Fibroblast of lung (primary cell): ENCODE data around the gene VTI1A. TPM values are rescaled to one million over a fixed set of nuclear protein-coding genes. Genes with fewer than 3 reads are reported as not detected.

Source experiments
- DNase-seq, 2 donors: peaks; one replicate each; pipeline versions ENCODE4 v3.0.0 to v3.0.0-alpha.2; 2010; ENCODE audit warnings: low read depth in 2 of 2
- H2AFZ ChIP-seq: 2 replicates; pipeline ENCODE4 v1.5.1; 2012; ENCODE audit warnings: low read length, control low read depth, inconsistent platforms
- H3K27ac ChIP-seq: 2 replicates; pipeline ENCODE4 v1.5.1; 2011; ENCODE audit warnings: low read length, control low read depth; ENCODE audit not compliant: insufficient read depth
- H3K27me3 ChIP-seq: 2 replicates; pipeline ENCODE4 v1.5.1; 2011; ENCODE audit warnings: mild to moderate bottlenecking, low read length; ENCODE audit not compliant: control insufficient read depth, insufficient read depth
- H3K36me3 ChIP-seq: 2 replicates; pipeline ENCODE4 v1.5.1; 2011; ENCODE audit warnings: low read length; ENCODE audit not compliant: control insufficient read depth, insufficient read depth
- H3K4me1 ChIP-seq: 2 replicates; pipeline ENCODE4 v1.5.1; 2011; ENCODE audit warnings: low read length; ENCODE audit not compliant: control insufficient read depth, insufficient read depth; ENCODE audit errors: extremely low read depth
- H3K4me2 ChIP-seq: 2 replicates; pipeline ENCODE4 v1.5.1; 2011; ENCODE audit warnings: low read length, control low read depth; ENCODE audit not compliant: insufficient read depth; ENCODE audit errors: extremely low read depth
- H3K4me3 ChIP-seq, 4 experiments: fragments of 200-600 bp in 1 of 4; sonication (generic) in 1 of 4; replicated peaks in 1 of 4; 2 replicates each; pipeline ENCODE4 v1.5.1; 2011 to 2016; ENCODE audit warnings: low read length in 4 of 4, low read depth in 3 of 4, mild to moderate bottlenecking in 3 of 4, control low read depth in 2 of 4, inconsistent platforms in 1 of 4, mixed read lengths in 1 of 4; ENCODE audit not compliant: insufficient read depth in 1 of 4; ENCODE audit errors: control extremely low read depth in 1 of 4
- H3K79me2 ChIP-seq: 2 replicates; pipeline ENCODE4 v1.5.1; 2012; ENCODE audit warnings: mild to moderate bottlenecking, low read length, inconsistent platforms; ENCODE audit not compliant: control insufficient read depth, insufficient read depth
- H3K9ac ChIP-seq: 2 replicates; pipeline ENCODE4 v1.5.1; 2011; ENCODE audit warnings: mild to moderate bottlenecking, low read length, control low read depth; ENCODE audit not compliant: insufficient read depth
- H3K9me3 ChIP-seq: 2 replicates; pipeline ENCODE4 v1.5.1; 2012; ENCODE audit warnings: low read depth, low read length; ENCODE audit not compliant: control insufficient read depth, insufficient read depth
- H4K20me1 ChIP-seq: 2 replicates; pipeline ENCODE4 v1.5.1; 2011; ENCODE audit warnings: low read length; ENCODE audit not compliant: control insufficient read depth, insufficient read depth; ENCODE audit errors: extremely low read depth
- CTCF ChIP-seq, 2 donors: IDR thresholded peaks in 1 of 2; conservative IDR thresholded peaks in 1 of 2; 1 replicate in 1 of 2; 2 replicates in 1 of 2; pipeline ENCODE4 v1.5.1; 2011 to 2012; ENCODE audit warnings: low read length in 2 of 2, control low read depth in 1 of 2, inconsistent platforms in 1 of 2, low read depth in 1 of 2, mild to moderate bottlenecking in 1 of 2
- EZH2 ChIP-seq: IDR thresholded peaks from 2 replicates; pipeline ENCODE4 v1.5.1; 2012; ENCODE audit warnings: low read length, control low read depth, mild to moderate bottlenecking; ENCODE audit errors: missing control alignments
- polyA plus RNA-seq, 2 donors: library from polyadenylated mRNA; depleted of rRNA in 1 of 2; stranded (reverse) in 1 of 2; unstranded in 1 of 2; fragments of >200 nt; gene quantifications; 2 replicates each; pipeline ENCODE4 v1.2.1, GENCODE V29; 2011 to 2012; ENCODE audit warnings: missing spikeins in 1 of 2
- total RNA-seq: library from RNA; depleted of rRNA; stranded (reverse); fragments of >200 nt; gene quantifications from 2 replicates; pipeline ENCODE4 v1.2.1, GENCODE V29; 2014

Gene VTI1A
- total and polyA plus RNA-seq, 2 donors (not counting 1 experiment from before 2014, with no cell fraction given) = 19.1 to 30.9 TPM

- Histone ChIP-seq H3K27ac (no peak overlapping the region), H3K27me3 (no peaks in the 10 kb centered on the region), H4K20me1 (no peaks in the 10 kb centered on the region), H3K4me1 (peaks cover 3% of the 10 kb centered on the region), H3K4me2 (no peak overlapping the region), H3K36me3 (peaks cover 3% of the 10 kb centered on the region), H3K9ac (no peak overlapping the region), H3K79me2 (peaks cover 42% of the 10 kb centered on the region), H2AFZ (no peak overlapping the region), H3K9me3 (no peaks in the 10 kb centered on the region), H3K4me3 (no peak overlapping the region)
- DNase-seq = no peak
- TF ChIP-seq EZH2 (no peak), CTCF (conservative IDR thresholded peaks at IDR 0.05 in 1 of 2, IDR thresholded peaks at IDR 0.05 in 1 of 2; ENCODE audit: low read depth in 1 of 2, low read length in 2 of 2) (no peak)
Measured at GRCh38 chr10:112448888-112449287, 1.9 kb downstream of the VTI1A start.

GRCh38 chr10:112454910-112455779, 8.1 kb downstream of the VTI1A start:
- Histone ChIP-seq H3K9ac (no peak overlapping the region), H3K4me2 (no peak overlapping the region), H3K27me3 (no peaks in the 10 kb centered on the region), H4K20me1 (no peaks in the 10 kb centered on the region), H3K4me1 (no peaks in the 10 kb centered on the region), H3K36me3 (no peaks in the 10 kb centered on the region), H3K4me3 (no peak overlapping the region), H2AFZ (no peak overlapping the region), H3K9me3 (no peaks in the 10 kb centered on the region), H3K27ac (no peak overlapping the region), H3K79me2 (peaks cover 2% of the 10 kb centered on the region)
- TF ChIP-seq EZH2 = no peak
- no peak for TF ChIP-seq CTCF (conservative IDR thresholded peaks at IDR 0.05 in 1 of 2, IDR thresholded peaks at IDR 0.05 in 1 of 2; ENCODE audit: low read depth in 1 of 2, low read length in 2 of 2)
- no peak for DNase-seq

- no peaks in the 10 kb centered on the region for H3K9me3 ChIP-seq
- no peak overlapping the region for H3K9ac ChIP-seq
- no peak overlapping the region for H3K27ac ChIP-seq
- H3K4me1 ChIP-seq = no peaks in the 10 kb centered on the region
- H3K36me3 ChIP-seq = no peaks in the 10 kb centered on the region
- no peak overlapping the region for H3K4me3 ChIP-seq
- no peaks in the 10 kb centered on the region for H3K27me3 ChIP-seq
- H4K20me1 ChIP-seq = no peaks in the 10 kb centered on the region
- no peak overlapping the region for H2AFZ ChIP-seq
- TF ChIP-seq EZH2 = no peak
- TF ChIP-seq CTCF (conservative IDR thresholded peaks at IDR 0.05 in 1 of 2, IDR thresholded peaks at IDR 0.05 in 1 of 2; ENCODE audit: low read depth in 1 of 2, low read length in 2 of 2) = no peak
- H3K79me2 ChIP-seq = peaks cover 2% of the 10 kb centered on the region
- no peak overlapping the region for H3K4me2 ChIP-seq
- DNase-seq = no peak
Measured at GRCh38 chr10:112456533-112456932, 9.5 kb downstream of the VTI1A start.
